HepG2 (cell line): ENCODE data around the gene DNAAF1. TPM values are rescaled to one million over a fixed set of nuclear protein-coding genes. Genes with fewer than 3 reads are reported as not detected.

Source experiments
- CBX1 ChIP-seq: IDR thresholded peaks from one replicate; pipeline ENCODE4 v1.6.1; 2016; ENCODE audit warnings: antibody characterized with exemption, low read depth
- FOXA1 ChIP-seq, 2 experiments: fragments of 450-650 bp in 1 of 2; sonication (generic) in 1 of 2; formaldehyde crosslinking in 1 of 2; IDR thresholded peaks; 2 replicates each; pipeline versions ENCODE4 v1.4.0 to v1.6.1; 2016 to 2020; ENCODE audit warnings: missing genetic modification reagents in 1 of 2
- HDAC1 ChIP-seq: sonication (generic); formaldehyde crosslinking; IDR thresholded peaks from 2 replicates; pipeline ENCODE4 v1.5.1; 2020; ENCODE audit warnings: mild to moderate bottlenecking, missing genetic modification reagents
- KAT2B ChIP-seq: fragments of 150-350 bp; IDR thresholded peaks from 2 replicates; pipeline ENCODE4 v1.6.1; 2014; ENCODE audit warnings: low read depth, low read length, borderline replicate concordance
- MED13 ChIP-seq: sonication (generic); formaldehyde crosslinking; IDR thresholded peaks from 2 replicates; pipeline ENCODE4 v1.5.0; 2020; ENCODE audit warnings: missing genetic modification reagents
- MEIS2 ChIP-seq: sonication (generic); formaldehyde crosslinking; IDR thresholded peaks from 2 replicates; pipeline ENCODE4 v1.9.0; 2021; ENCODE audit warnings: mild to moderate bottlenecking, missing genetic modification reagents
- NAIF1 ChIP-seq: sonication (generic); formaldehyde crosslinking; IDR thresholded peaks from 2 replicates; pipeline ENCODE4 v1.5.0; 2020; ENCODE audit warnings: mild to moderate bottlenecking, missing genetic modification reagents, borderline replicate concordance
- NR2F6 ChIP-seq, 2 experiments: IDR thresholded peaks; 2 replicates each; pipeline ENCODE4 v1.6.1; 2016; ENCODE audit warnings: antibody characterized with exemption in 1 of 2, mild to moderate bottlenecking in 1 of 2
- PPARG ChIP-seq: conservative IDR thresholded peaks from 2 replicates; pipeline ENCODE4 v1.6.1; 2016; ENCODE audit warnings: missing biosample characterization, missing genetic modification reagents
- SMYD3 ChIP-seq: sonication (generic); formaldehyde crosslinking; IDR thresholded peaks from 2 replicates; pipeline ENCODE4 v1.8.1; 2023; ENCODE audit warnings: mild to moderate bottlenecking, missing genetic modification reagents
- SOX13 ChIP-seq, 3 experiments: fragments of 450-650 bp in 1 of 3; sonication (generic) in 1 of 3; formaldehyde crosslinking in 1 of 3; IDR thresholded peaks in 2 of 3; conservative IDR thresholded peaks in 1 of 3; 2 replicates each; pipeline versions ENCODE4 v1.5.0 to v1.6.1; 2016 to 2020; ENCODE audit warnings: antibody characterized with exemption in 1 of 3, mild to moderate bottlenecking in 1 of 3, missing compliant biosample characterization in 1 of 3, missing genetic modification reagents in 1 of 3, moderate library complexity in 1 of 3
- ZBTB7B ChIP-seq: sonication (generic); formaldehyde crosslinking; IDR thresholded peaks from 2 replicates; pipeline ENCODE4 v1.4.0; 2020; ENCODE audit warnings: missing genetic modification reagents
- ZNF12 ChIP-seq: sonication (generic); formaldehyde crosslinking; IDR thresholded peaks from 2 replicates; pipeline ENCODE4 v1.5.0; 2020; ENCODE audit warnings: missing genetic modification reagents
- ZNF451 ChIP-seq: sonication (generic); formaldehyde crosslinking; IDR thresholded peaks from 2 replicates; pipeline ENCODE4 v1.5.0; 2020; ENCODE audit warnings: mild to moderate bottlenecking, missing genetic modification reagents
- ZNF496 ChIP-seq: sonication (generic); formaldehyde crosslinking; IDR thresholded peaks from 2 replicates; pipeline ENCODE4 v1.8.1; 2023; ENCODE audit warnings: mild to moderate bottlenecking, moderate library complexity, missing genetic modification reagents; ENCODE audit not compliant: insufficient replicate concordance
- ZNF572 ChIP-seq: sonication (generic); formaldehyde crosslinking; IDR thresholded peaks from 2 replicates; pipeline ENCODE4 v1.5.1; 2020; ENCODE audit warnings: mild to moderate bottlenecking, missing genetic modification reagents
- ZNF772 ChIP-seq: sonication (generic); formaldehyde crosslinking; IDR thresholded peaks from 2 replicates; pipeline ENCODE4 v1.5.0; 2020; ENCODE audit warnings: mild to moderate bottlenecking, missing genetic modification reagents
- ZNF792 ChIP-seq: IDR thresholded peaks from 2 replicates; pipeline ENCODE4 v1.6.1; 2016
- polyA plus RNA-seq, 8 experiments: library from polyadenylated mRNA; depleted of rRNA in 3 of 8; stranded (reverse) in 7 of 8; unstranded in 1 of 8; fragments of >200 nt; fragmentation: Illumina TruSeq in 4 of 8; extraction: Trizol in 4 of 8; gene quantifications; 2 replicates each; pipeline versions ENCODE4 v1.2.1 to v1.2.3, GENCODE V29; 2011 to 2016; ENCODE audit warnings: low read depth in 4 of 8, missing spikeins in 1 of 8, mixed read lengths in 1 of 8; ENCODE audit not compliant: insufficient read depth in 1 of 8
- total RNA-seq, 5 experiments: library from RNA; depleted of rRNA; stranded (reverse); fragments of >200 nt; fragmentation: Illumina TruSeq; extraction: Trizol; gene quantifications; 2 replicates each; pipeline ENCODE4 v1.2.3, GENCODE V29; 2016; ENCODE audit warnings: low read depth in 1 of 5
- TF ChIP-seq, protein P1 (sequence below): sonication (generic); formaldehyde crosslinking; IDR thresholded peaks from 2 replicates; pipeline ENCODE4 v1.4.0; 2020; ENCODE audit warnings: missing genetic modification reagents
- TF ChIP-seq, protein P2 (sequence below): IDR thresholded peaks from 2 replicates; pipeline ENCODE4 v1.6.1; 2012; ENCODE audit warnings: low read depth, low read length, improper control_type of control experiment
- TF ChIP-seq, protein P3 (sequence below): sonication (generic); formaldehyde crosslinking; IDR thresholded peaks from 2 replicates; pipeline ENCODE4 v1.4.0; 2020; ENCODE audit warnings: mild to moderate bottlenecking, missing genetic modification reagents

Gene DNAAF1
- total and polyA plus RNA-seq, 2 of the 13 experiments (the other 11 are each of a cell fraction or from before 2014, with no cell fraction given): 0.04 TPM; not detected in 1

DNA sequence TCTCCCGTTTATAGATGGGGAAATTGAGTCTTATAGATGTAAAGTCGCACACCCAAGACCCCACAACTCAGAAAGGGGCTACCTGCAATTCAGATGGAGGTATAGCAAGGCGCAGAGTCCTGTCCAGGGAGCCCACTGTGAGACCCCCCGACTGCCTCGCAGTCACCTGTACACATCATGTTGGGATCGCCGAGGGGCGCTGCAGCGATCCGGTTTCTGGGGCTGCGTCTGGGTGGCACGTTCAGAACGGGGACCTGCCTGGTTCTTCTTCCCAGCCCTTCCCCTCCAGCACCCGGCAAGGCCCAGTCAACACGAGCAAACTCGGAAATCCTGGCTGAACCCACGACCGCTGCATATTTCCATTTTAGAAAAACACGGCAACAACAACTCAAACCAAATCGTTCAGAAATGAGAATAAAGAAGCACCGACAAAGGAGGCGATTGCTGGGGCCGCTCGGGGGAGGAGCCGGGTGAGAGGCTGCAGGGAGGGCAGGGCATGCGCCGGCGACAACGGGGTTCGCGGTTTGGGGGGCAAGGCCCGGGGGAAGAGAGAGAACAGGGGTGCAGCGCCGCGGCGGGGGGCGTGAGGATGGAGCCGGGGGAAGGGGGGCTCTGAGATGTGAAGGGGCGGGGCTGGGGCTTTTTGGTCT is 774 bp upstream of the DNAAF1 start (continued):
- TF ChIP-seq, protein P1, sequence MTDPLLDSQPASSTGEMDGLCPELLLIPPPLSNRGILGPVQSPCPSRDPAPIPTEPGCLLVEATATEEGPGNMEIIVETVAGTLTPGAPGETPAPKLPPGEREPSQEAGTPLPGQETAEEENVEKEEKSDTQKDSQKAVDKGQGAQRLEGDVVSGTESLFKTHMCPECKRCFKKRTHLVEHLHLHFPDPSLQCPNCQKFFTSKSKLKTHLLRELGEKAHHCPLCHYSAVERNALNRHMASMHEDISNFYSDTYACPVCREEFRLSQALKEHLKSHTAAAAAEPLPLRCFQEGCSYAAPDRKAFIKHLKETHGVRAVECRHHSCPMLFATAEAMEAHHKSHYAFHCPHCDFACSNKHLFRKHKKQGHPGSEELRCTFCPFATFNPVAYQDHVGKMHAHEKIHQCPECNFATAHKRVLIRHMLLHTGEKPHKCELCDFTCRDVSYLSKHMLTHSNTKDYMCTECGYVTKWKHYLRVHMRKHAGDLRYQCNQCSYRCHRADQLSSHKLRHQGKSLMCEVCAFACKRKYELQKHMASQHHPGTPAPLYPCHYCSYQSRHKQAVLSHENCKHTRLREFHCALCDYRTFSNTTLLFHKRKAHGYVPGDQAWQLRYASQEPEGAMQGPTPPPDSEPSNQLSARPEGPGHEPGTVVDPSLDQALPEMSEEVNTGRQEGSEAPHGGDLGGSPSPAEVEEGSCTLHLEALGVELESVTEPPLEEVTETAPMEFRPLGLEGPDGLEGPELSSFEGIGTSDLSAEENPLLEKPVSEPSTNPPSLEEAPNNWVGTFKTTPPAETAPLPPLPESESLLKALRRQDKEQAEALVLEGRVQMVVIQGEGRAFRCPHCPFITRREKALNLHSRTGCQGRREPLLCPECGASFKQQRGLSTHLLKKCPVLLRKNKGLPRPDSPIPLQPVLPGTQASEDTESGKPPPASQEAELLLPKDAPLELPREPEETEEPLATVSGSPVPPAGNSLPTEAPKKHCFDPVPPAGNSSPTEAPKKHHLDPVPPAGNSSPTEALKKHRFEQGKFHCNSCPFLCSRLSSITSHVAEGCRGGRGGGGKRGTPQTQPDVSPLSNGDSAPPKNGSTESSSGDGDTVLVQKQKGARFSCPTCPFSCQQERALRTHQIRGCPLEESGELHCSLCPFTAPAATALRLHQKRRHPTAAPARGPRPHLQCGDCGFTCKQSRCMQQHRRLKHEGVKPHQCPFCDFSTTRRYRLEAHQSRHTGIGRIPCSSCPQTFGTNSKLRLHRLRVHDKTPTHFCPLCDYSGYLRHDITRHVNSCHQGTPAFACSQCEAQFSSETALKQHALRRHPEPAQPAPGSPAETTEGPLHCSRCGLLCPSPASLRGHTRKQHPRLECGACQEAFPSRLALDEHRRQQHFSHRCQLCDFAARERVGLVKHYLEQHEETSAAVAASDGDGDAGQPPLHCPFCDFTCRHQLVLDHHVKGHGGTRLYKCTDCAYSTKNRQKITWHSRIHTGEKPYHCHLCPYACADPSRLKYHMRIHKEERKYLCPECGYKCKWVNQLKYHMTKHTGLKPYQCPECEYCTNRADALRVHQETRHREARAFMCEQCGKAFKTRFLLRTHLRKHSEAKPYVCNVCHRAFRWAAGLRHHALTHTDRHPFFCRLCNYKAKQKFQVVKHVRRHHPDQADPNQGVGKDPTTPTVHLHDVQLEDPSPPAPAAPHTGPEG: no peak
- TF ChIP-seq ZNF496: no peak
- no peak for TF ChIP-seq ZNF772 (CRISPR knock-in tag)
- no peak for TF ChIP-seq HDAC1 (CRISPR knock-in tag)
- TF ChIP-seq NR2F6 (IDR thresholded peaks at IDR 0.05): no peak
- TF ChIP-seq NR2F6 (CRISPR knock-in tag; IDR thresholded peaks at IDR 0.05): no peak
- no peak for TF ChIP-seq PPARG
- peak; percentile 68; the same call in 1 of the 2 replicates for TF ChIP-seq ZBTB7B (CRISPR knock-in tag)
- no peak for TF ChIP-seq ZNF451
- no peak for TF ChIP-seq SOX13 (IDR thresholded peaks at IDR 0.05)
- no peak for TF ChIP-seq SOX13 (CRISPR knock-in tag; conservative IDR thresholded peaks at IDR 0.05 in 1 of 2, IDR thresholded peaks at IDR 0.05 in 1 of 2)
- TF ChIP-seq, protein P2, sequence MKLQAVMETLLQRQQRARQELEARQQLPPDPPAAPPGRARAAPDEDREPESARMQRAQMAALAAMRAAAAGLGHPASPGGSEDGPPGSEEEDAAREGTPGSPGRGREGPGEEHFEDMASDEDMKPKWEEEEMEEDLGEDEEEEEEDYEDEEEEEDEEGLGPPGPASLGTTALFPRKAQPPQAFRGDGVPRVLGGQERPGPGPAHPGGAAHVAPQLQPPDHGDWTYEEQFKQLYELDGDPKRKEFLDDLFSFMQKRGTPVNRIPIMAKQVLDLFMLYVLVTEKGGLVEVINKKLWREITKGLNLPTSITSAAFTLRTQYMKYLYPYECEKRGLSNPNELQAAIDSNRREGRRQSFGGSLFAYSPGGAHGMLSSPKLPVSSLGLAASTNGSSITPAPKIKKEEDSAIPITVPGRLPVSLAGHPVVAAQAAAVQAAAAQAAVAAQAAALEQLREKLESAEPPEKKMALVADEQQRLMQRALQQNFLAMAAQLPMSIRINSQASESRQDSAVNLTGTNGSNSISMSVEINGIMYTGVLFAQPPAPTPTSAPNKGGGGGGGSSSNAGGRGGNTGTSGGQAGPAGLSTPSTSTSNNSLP: no peak
- no peak for TF ChIP-seq SMYD3
- TF ChIP-seq FOXA1 (IDR thresholded peaks at IDR 0.05): no peak
- no peak for TF ChIP-seq FOXA1 (CRISPR knock-in tag; IDR thresholded peaks at IDR 0.05)
- TF ChIP-seq ZNF12 (CRISPR knock-in tag): no peak
- TF ChIP-seq, protein P3, sequence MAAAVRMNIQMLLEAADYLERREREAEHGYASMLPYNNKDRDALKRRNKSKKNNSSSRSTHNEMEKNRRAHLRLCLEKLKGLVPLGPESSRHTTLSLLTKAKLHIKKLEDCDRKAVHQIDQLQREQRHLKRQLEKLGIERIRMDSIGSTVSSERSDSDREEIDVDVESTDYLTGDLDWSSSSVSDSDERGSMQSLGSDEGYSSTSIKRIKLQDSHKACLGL (CRISPR knock-in tag): 0 out of 2 replicates have a peak, but pooled peaks have one; percentile 27
- TF ChIP-seq MED13 (CRISPR knock-in tag): 0 out of 2 replicates have a peak, but pooled peaks have one; percentile 6
- TF ChIP-seq NAIF1: peak; percentile 70; the same call in 1 of the 2 replicates
- no peak for TF ChIP-seq KAT2B
- no peak for TF ChIP-seq MEIS2 (CRISPR knock-in tag)
- no peak for TF ChIP-seq CBX1
- no peak for TF ChIP-seq ZNF792 (CRISPR knock-in tag)
- 0 out of 2 replicates have a peak, but pooled peaks have one; percentile 52 for TF ChIP-seq ZNF572 (CRISPR knock-in tag)
